RWPE1 (cell line): ENCODE results near the gene ADRA2C.

Experiments used
- CTCF ChIA-PET: fragments of 350-600 bp; sonication (Branson Sonifier 250); formaldehyde crosslinking; extraction: SDS; loops from one replicate; lab custom pipeline; 2021; lab: Yijun Ruan, JAX
- POLR2A ChIA-PET: fragments of 400-600 bp; formaldehyde crosslinking; extraction: SDS; loops from one replicate; lab custom pipeline; 2020; ENCODE audit warnings: antibody characterized with exemption; ENCODE audit not compliant: low non-redundant PET; lab: Yijun Ruan, JAX
- DNase-seq: peaks from one replicate; pipeline ENCODE4 v3.0.0; 2012; ENCODE audit warnings: low spot score
- H3K27ac ChIP-seq: fragments of 450-650 bp; 2 replicates; pipeline ENCODE4 v1.5.1; 2017
- CTCF ChIP-seq: fragments of 450-650 bp; conservative IDR thresholded peaks from 2 replicates; pipeline ENCODE4 v1.5.1; 2017; ENCODE audit warnings: low read depth, mild to moderate bottlenecking

ADRA2C gene

GRCh38 chr4:3802571-3803474 lies 36.6 kb downstream of the ADRA2C start:
- H3K27ac ChIP-seq, result no peak overlapping the region
- ChIA-PET POLR2A (no interaction called here), CTCF (no interaction called here)
- no peak for TF ChIP-seq CTCF
- no peak for DNase-seq

GRCh38 chr4:3803475-3803847 lies 37.3 kb downstream of the ADRA2C start:
- no peak overlapping the region for H3K27ac ChIP-seq
- TF ChIP-seq CTCF, result no peak
- CTCF ChIA-PET, result no interaction called here
- POLR2A ChIA-PET, result no interaction called here
- DNase-seq, result no peak

GRCh38 chr4:3803946-3804345 lies 37.8 kb downstream of the ADRA2C start:
- CTCF ChIA-PET, result interaction anchor here (0.7 kb wide), 1 partner anchor 414 kb away, joined by 4 read pairs; no protein-coding TSS in a partner anchor
- DNase-seq, result no peak
- TF ChIP-seq CTCF, result no peak
- POLR2A ChIA-PET, result no interaction called here
- no peak overlapping the region for H3K27ac ChIP-seq

GRCh38 chr4:3805026-3805425 lies 38.8 kb downstream of the ADRA2C start:
- POLR2A ChIA-PET, result no interaction called here
- DNase-seq, result no peak
- CTCF ChIA-PET, result interaction anchor here (0.6 kb wide), 1 partner anchor 11 kb away, joined by 3 read pairs; no protein-coding TSS in a partner anchor
- TF ChIP-seq CTCF, result no peak
- H3K27ac ChIP-seq, result no peak overlapping the region

DNA sequence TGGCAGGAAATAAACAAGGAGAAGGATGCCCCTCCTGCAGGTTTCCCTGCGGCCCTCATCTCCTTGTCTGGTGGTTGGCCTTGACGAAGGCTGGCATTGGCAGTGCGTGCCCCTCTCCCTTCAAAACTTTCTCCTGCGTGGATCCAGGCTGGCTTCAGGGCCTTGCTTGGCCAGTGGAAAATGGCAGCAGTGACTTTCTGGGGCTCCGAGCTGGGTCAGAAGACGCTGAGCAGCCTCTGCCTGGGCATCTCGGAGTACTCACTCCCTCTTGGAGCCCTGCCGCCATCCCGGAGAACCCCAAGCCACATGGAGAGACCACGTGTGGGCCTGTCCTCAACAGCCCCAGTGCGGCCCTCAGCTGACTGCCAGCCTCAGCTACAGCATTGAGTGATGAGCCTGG lies 39.5 kb downstream of the ADRA2C start:
- DNase-seq, result no peak
- POLR2A ChIA-PET, result no interaction called here
- no peak overlapping the region for H3K27ac ChIP-seq
- CTCF ChIA-PET, result no interaction called here
- TF ChIP-seq CTCF, result no peak

GRCh38 chr4:3807311-3807710 lies 41.1 kb downstream of the ADRA2C start:
- CTCF ChIA-PET, result no interaction called here
- POLR2A ChIA-PET, result no interaction called here
- TF ChIP-seq CTCF, result no peak
- no peak for DNase-seq
- no peak overlapping the region for H3K27ac ChIP-seq
